ENCODE data around the gene MUC22. TPM values are rescaled to one million over a fixed set of nuclear protein-coding genes. Genes with fewer than 3 reads are reported as not detected.
"Not testable (repeated sequence)": the region's sequence is repeated elsewhere in the genome, so short reads cannot be mapped to it uniquely, and the experiment has no call there.

Gene MUC22
- total RNA-seq, 1 donor = not detected

DNA sequence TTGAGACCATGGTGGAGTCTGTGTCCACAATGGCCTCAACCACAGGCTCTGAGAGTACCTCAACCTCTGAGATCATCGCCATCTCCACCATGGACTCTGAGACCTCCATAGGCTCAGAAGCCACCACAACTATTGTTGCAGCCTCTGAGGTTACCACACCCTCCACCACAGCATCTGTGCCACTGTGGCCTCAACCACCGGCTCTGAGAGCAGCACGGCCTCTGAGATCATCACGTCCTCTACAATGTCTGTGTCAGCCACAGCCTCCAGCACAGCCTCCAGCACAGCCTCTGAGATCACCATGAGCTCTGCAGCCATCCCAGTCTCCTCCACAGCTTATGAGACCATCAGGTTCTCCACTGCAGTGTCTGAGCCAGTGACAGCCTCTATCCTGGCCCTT, 46.2 kb upstream of the MUC22 start:
- no peak overlapping the region for H3K27ac ChIP-seq (ENCODE audit: low read depth, low read length)
- no peaks in the 10 kb centered on the region for H3K79me2 ChIP-seq (ENCODE audit: insufficient read depth, low read length)
- no peak for DNase-seq (ENCODE audit: insufficient read length, low spot score, missing footprints)
- H3K9me3 ChIP-seq (ENCODE audit: low read depth, low read length) = no peaks in the 10 kb centered on the region
- H3K36me3 ChIP-seq (ENCODE audit: insufficient read depth, low read length) = no peaks in the 10 kb centered on the region
- TF ChIP-seq, protein P1, sequence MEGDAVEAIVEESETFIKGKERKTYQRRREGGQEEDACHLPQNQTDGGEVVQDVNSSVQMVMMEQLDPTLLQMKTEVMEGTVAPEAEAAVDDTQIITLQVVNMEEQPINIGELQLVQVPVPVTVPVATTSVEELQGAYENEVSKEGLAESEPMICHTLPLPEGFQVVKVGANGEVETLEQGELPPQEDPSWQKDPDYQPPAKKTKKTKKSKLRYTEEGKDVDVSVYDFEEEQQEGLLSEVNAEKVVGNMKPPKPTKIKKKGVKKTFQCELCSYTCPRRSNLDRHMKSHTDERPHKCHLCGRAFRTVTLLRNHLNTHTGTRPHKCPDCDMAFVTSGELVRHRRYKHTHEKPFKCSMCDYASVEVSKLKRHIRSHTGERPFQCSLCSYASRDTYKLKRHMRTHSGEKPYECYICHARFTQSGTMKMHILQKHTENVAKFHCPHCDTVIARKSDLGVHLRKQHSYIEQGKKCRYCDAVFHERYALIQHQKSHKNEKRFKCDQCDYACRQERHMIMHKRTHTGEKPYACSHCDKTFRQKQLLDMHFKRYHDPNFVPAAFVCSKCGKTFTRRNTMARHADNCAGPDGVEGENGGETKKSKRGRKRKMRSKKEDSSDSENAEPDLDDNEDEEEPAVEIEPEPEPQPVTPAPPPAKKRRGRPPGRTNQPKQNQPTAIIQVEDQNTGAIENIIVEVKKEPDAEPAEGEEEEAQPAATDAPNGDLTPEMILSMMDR (IDR thresholded peaks at IDR 0.05; ENCODE audit: extremely low read depth, low read depth, low read length) = no peak
- H3K4me3 ChIP-seq (ENCODE audit: insufficient read depth, low read length) = no peak overlapping the region
- H3K27me3 ChIP-seq (ENCODE audit: insufficient read depth, low read length) = no peaks in the 10 kb centered on the region
- H3K4me2 ChIP-seq (ENCODE audit: insufficient read depth, low read length) = no peak overlapping the region
- no peaks in the 10 kb centered on the region for H4K20me1 ChIP-seq (ENCODE audit: insufficient read depth, low read length)
- H2AFZ ChIP-seq (ENCODE audit: low read length) = no peak overlapping the region
- H3K4me1 ChIP-seq (ENCODE audit: insufficient read depth, low read length) = peaks cover 2% of the 10 kb centered on the region

GRCh38 chr6:30965140-30965601, 45.1 kb upstream of the MUC22 start:
- H3K4me1 ChIP-seq (ENCODE audit: insufficient read depth, low read length) = peaks cover 2% of the 10 kb centered on the region
- TF ChIP-seq, protein P1 (IDR thresholded peaks at IDR 0.05; ENCODE audit: extremely low read depth, low read depth, low read length) = no peak
- no peaks in the 10 kb centered on the region for H4K20me1 ChIP-seq (ENCODE audit: insufficient read depth, low read length)
- H3K27ac ChIP-seq (ENCODE audit: low read depth, low read length) = no peak overlapping the region
- no peaks in the 10 kb centered on the region for H3K36me3 ChIP-seq (ENCODE audit: insufficient read depth, low read length)
- no peak overlapping the region for H3K4me3 ChIP-seq (ENCODE audit: insufficient read depth, low read length)
- H3K4me2 ChIP-seq (ENCODE audit: insufficient read depth, low read length) = no peak overlapping the region
- H2AFZ ChIP-seq (ENCODE audit: low read length) = no peak overlapping the region
- no peaks in the 10 kb centered on the region for H3K79me2 ChIP-seq (ENCODE audit: insufficient read depth, low read length)
- no peak for DNase-seq (ENCODE audit: insufficient read length, low spot score, missing footprints)
- H3K9me3 ChIP-seq (ENCODE audit: low read depth, low read length) = no peaks in the 10 kb centered on the region
- no peaks in the 10 kb centered on the region for H3K27me3 ChIP-seq (ENCODE audit: insufficient read depth, low read length)

DNA sequence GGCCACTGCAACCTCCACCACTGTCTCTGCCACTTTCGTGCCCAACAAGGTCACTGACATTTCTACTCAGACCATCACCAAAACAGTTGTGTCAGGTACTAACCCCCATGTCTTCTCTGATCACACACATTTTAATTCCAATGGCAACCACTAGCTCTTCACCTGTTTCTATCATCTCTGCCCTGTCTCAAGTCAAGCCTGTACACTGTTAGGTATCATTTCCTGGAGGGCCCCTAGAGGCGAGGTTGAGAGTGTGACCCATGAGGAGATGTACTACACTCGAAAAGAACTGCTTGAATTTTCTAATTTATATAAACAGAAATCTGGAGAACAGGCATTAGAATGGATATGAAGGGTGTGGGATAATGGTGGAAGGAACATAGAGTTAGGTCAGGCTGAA, 44.1 kb upstream of the MUC22 start:
- H4K20me1 ChIP-seq (ENCODE audit: insufficient read depth, low read length) = no peaks in the 10 kb centered on the region
- DNase-seq (ENCODE audit: insufficient read length, low spot score, missing footprints) = no peak
- no peak overlapping the region for H3K4me2 ChIP-seq (ENCODE audit: insufficient read depth, low read length)
- no peaks in the 10 kb centered on the region for H3K9me3 ChIP-seq (ENCODE audit: low read depth, low read length)
- H3K4me1 ChIP-seq (ENCODE audit: insufficient read depth, low read length) = no peaks in the 10 kb centered on the region
- no peak overlapping the region for H3K4me3 ChIP-seq (ENCODE audit: insufficient read depth, low read length)
- no peak overlapping the region for H2AFZ ChIP-seq (ENCODE audit: low read length)
- no peaks in the 10 kb centered on the region for H3K27me3 ChIP-seq (ENCODE audit: insufficient read depth, low read length)
- no peaks in the 10 kb centered on the region for H3K36me3 ChIP-seq (ENCODE audit: insufficient read depth, low read length)
- H3K79me2 ChIP-seq (ENCODE audit: insufficient read depth, low read length) = no peaks in the 10 kb centered on the region
- TF ChIP-seq, protein P1 (IDR thresholded peaks at IDR 0.05; ENCODE audit: extremely low read depth, low read depth, low read length) = no peak
- no peak overlapping the region for H3K27ac ChIP-seq (ENCODE audit: low read depth, low read length)

GRCh38 chr6:30969171-30969570, 41.1 kb upstream of the MUC22 start:
- H3K4me3 ChIP-seq (ENCODE audit: insufficient read depth, low read length); H3K27me3 ChIP-seq (ENCODE audit: insufficient read depth, low read length); H3K4me2 ChIP-seq (ENCODE audit: insufficient read depth, low read length); H3K4me1 ChIP-seq (ENCODE audit: insufficient read depth, low read length); H4K20me1 ChIP-seq (ENCODE audit: insufficient read depth, low read length); DNase-seq (ENCODE audit: insufficient read length, low spot score, missing footprints); H3K36me3 ChIP-seq (ENCODE audit: insufficient read depth, low read length); H3K79me2 ChIP-seq (ENCODE audit: insufficient read depth, low read length); H3K9me3 ChIP-seq (ENCODE audit: low read depth, low read length); H3K27ac ChIP-seq (ENCODE audit: low read depth, low read length); H2AFZ ChIP-seq (ENCODE audit: low read length): not testable (repeated sequence)

All from osteoblast (primary cell).